H54 (cell line): ENCODE data around the gene ARL14EPL.
A peak's percentile ranks its signal among the peaks of the same experiment; 100 is the strongest.
"Not testable (repeated sequence)": the region's sequence is repeated elsewhere in the genome, so short reads cannot be mapped to it uniquely, and the experiment has no call there.

Experiments
- DNase-seq: peaks from one replicate; pipeline ENCODE4 v3.0.0; 2011; ENCODE audit warnings: low spot score, mixed read lengths; ENCODE audit not compliant: insufficient read length
- FAIRE-seq: peaks from 3 replicates; lab custom pipeline; 2011; peaks lifted over from hg19 to GRCh38; lab: Jason Lieb, UNC
- POLR2A ChIP-seq: IDR thresholded peaks from 2 replicates; pipeline ENCODE4 v1.6.1; 2011; ENCODE audit warnings: low read depth, mild to moderate bottlenecking, low read length

Gene ARL14EPL

DNA sequence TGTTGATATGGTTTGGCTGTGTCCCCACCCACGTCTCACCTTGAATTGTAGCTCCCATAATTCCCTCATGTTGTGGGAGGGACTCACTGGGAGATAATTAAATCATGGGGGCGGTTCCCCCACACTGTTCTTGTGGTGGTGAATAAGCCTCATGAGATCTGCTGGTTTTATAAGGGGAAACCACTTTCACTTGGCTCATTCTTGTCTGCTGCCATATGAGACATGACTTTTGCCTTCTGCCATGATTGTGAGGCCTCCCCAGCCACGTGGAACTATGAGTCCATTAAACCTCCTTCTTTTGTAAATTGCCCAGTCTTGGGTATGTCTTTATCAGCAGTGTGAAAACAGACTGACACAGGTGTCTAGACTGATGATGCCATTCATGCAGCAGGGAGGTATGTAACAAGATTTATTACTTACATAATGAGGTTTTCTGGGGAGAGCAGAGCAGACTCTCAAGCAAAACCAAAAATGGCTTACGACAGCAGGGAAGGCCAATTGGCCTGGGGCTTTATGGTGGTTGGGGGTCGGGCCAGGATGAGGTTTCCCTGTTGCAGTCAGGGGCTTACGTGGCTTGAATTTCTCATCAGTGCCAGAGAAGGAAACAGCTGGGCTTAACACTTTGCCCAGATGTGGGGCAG is 43.0 kb downstream of the ARL14EPL start:
- DNase-seq, result no peak
- no peak for TF ChIP-seq POLR2A
- peak; percentile 45 for FAIRE-seq

DNA sequence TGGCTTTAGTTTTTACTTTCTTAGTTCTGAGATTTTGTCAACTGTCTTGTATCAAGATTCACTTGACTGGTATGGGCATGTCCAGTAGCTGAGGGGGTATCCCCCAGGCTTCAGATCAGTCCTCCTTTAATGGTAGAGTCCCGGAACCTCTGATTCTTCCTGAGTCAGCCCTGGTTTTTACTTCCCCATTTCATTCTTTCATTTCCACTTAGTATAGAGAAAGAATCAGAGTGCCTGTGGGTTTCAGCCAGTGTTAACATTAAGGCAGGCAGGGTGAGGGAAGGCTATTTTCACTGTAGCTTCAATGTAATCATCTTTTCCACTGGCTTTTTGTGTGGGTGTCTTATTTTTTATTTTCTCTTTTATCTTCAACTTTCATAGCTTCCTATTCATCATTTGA is 44.2 kb downstream of the ARL14EPL start:
- FAIRE-seq, result no peak

DNA sequence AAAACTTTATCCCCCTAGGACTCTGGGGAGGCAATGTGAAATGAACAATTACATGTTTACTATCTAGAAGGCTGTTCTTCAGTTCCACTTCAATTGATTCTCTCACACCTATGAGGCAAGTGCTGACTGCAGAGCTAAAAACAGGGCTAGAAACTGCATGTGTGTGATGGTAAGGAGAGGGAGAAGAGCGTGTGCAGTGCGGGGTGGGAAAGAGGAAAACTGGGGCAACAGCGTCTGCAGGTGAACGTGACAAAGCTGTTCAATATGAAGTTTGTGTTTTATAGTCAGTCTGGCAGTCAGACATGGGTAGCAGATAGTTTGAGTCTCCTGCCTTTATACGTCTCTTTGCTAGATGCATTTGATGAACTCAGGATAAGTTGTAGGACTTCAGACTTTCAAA is 45.9 kb downstream of the ARL14EPL start:
- FAIRE-seq (no peak), DNase-seq (no peak)
- no peak for TF ChIP-seq POLR2A

More for the DNA sequence above, 44.2 kb downstream of the ARL14EPL start:
- TF ChIP-seq POLR2A, result no peak
- DNase-seq, result no peak

DNA sequence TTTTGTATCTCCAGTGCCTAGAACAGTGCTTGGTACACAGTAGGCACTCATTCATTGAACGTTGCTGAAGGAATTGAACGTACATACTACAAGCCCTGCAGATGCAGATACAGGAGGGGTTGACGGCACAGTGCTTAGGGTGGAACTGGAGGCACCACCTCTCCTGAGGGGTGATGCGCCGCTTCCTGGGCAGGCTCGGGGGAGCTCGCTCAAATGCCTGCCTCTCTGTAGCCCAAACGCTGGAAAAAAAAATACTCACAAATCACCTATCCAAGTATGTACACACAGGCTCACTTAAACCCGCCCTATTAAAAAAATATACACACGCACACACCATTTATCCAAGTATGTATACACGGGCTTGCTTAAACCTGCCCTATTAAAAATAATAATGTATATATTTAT is 52.0 kb downstream of the ARL14EPL start:
- FAIRE-seq (no peak), DNase-seq (no peak)
- no peak for TF ChIP-seq POLR2A

DNA sequence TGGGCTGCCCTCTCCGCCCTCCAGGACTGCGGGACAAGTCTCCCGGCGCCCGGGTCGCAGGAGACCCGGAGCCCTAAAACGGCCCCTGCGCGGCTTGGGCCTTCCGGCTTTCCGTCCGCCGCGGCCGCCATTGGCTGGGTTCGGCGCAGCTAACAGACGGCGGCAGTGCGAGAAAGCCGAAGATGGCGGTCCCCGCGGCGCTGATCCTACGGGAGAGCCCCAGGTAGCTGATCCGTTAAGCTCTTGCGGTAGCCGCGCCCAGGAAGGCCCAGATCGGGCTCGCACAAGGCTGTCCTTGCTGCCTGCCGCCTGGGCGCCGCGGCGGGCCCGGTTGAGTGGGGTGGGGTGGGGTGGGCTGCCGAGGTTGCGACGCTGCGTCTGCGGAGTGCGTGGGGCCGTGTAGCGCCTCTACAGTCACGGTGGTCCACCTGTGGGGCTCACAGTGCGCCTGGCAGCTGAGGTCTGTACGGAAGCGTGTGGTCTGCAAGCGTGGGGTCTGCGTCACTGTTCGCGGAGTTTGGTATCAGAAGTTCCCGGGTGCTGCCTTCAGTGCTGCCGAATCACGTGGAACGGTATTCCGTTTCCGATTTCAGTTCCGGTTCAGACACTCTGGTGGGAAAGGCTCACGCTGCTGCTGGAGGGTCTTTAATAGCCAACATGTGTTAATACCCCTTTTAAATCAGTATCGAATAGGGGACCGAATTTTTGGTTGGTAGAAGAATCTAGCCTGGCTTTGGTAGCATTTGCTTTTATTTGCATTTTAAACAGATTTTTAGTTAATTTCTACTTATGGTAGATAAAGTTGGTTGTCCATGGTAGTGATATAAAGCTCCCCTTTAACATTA is 52.8 kb downstream of the ARL14EPL start, which contains the start of gene COMMD10:
TSS of gene COMMD10 (plus strand) at position 155 of the 845 bp plus-strand sequence.
- peak; percentile 69 for FAIRE-seq
- TF ChIP-seq POLR2A, result peak; percentile 86
- peak; percentile 68 for DNase-seq

DNA sequence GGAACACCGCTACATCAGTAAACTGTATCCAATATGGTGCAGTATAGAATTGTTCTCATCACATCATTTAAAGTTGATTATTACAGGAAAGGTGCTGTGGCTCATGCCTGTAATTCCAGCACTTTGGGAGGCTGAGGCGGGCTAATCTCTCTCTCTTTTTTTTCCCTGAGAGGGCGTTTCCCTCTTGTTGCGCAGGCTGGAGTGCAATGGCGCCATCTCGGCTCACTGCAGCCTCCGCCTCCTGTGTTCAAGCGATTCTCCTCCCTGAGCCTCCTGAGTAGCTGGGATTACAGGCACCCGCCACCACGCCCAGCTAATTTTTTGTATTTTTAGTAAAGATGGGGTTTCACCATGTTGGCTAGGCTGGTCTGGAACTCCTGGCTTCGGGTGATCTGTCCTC is 54.0 kb downstream of the ARL14EPL start:
- not testable (repeated sequence) for DNase-seq, FAIRE-seq

DNA sequence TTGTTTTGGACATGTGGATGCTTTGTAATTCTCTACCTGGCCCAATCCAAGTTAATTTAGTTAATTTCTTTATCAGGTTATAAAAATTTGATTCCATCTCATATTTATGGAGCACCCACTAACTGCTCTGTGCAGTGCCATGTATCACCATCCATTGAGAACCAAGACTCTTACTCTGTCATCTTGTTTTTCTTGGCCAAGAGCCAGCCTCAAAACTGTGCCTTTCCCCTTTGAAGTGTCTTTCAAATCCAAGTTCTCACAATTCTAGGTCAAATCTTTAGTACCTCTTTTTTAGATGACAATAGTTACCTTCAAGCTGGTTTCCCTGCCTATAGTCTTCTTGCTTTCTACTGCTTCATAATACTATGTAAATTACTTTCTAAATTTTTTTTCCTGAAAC is 55.8 kb downstream of the ARL14EPL start:
- TF ChIP-seq POLR2A, result no peak
- FAIRE-seq (no peak), DNase-seq (no peak)

DNA sequence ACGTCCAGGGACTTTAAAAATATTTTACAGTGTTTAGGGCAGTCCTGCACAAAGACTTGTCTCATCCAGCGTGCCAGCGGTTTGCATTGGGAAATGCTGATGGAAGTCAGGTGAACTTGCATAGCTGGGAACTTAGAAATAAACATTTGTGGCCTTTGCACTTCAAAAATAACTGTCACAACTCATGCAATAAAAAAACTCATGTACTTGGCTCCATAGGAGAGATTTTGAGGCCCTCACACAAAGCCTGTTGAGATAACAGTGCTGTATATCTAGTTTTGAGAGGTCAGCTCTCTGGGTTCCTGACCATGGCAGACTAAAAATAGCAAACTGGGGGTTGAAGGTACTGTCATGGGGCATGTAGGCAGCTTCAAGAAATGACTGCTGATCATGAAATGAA is 58.0 kb downstream of the ARL14EPL start:
- no peak for TF ChIP-seq POLR2A
- FAIRE-seq (no peak), DNase-seq (no peak)

DNA sequence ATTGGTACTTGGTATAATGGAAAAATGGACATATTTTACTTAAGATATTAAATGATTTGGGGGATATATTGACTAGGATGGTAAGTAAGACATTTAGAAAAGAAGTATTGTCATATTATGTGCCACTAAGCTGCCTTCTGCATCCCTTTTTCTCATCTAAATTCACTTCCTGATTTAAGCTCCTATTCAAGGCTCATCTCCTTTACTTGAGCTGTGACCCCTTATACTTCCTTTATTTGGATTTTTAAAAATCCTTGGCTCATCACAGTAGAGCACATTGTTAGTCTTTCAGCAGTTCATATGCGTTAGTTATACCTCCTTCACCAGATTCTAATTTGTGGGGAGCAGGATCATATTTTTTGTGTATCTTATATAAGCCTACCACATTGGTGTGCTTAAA is 59.1 kb downstream of the ARL14EPL start:
- no peak for TF ChIP-seq POLR2A
- no peak for FAIRE-seq
- no peak for DNase-seq

DNA sequence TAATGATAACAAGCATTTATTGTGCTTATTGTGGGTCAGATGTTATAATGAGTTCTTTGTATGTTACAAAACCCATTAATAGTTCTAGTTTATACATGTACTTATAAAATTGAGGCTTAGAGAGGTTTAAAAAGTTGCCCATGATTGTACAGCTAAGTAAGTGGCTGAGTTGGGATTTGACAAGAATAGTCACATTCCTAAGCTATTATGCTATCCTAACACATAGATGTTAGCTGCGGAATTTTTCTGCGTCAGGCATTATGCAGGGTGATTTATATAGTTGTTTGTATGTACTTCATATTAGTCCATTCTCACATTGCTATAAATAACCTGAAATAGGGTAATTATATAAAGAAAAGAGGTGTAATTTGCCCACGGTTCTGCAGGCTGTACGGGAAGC is 65.0 kb downstream of the ARL14EPL start:
- no peak for TF ChIP-seq POLR2A
- no peak for DNase-seq
- no peak for FAIRE-seq

DNA sequence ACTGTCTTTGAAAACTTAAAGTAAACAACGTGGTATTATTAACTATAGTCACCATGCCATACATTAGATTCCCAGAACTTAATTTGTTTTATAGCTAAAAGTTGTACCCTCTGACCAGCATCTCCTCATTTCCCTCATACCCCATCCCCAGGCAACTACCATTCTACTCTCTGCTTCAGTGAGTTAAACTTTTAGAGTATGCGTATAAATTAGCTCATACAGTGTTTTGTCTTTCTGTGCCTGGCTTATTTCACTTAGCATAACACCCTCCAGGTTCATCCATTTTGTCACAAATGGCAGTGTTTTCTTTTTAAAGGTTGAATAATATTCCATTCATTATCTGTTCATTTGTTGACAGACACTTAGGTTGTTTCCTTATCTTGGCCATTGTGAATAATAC is 66.7 kb downstream of the ARL14EPL start:
- FAIRE-seq, result peak; percentile 33
- TF ChIP-seq POLR2A, result no peak
- no peak for DNase-seq

DNA sequence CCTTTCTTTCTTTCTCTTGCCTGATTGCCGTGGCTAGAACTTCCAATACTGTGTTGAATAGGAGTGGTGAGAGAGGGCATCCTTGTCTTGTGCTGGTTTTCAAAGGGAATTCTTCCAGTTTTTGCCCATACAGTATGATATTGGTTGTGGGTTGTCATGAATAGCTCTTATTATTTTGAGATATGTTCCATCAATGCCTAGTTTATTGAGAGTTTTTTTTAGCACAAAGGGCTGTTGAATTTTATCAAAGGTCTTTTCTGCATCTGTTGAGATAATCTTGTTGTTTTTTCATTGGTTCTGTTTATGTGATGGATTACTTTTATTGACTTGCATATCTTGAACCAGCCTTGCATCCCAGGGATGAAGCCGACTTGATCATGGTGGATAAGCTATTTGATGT is 72.7 kb downstream of the ARL14EPL start:
- not testable (repeated sequence) for DNase-seq

More for the DNA sequence above, 72.7 kb downstream of the ARL14EPL start:
- not testable (repeated sequence) for FAIRE-seq
